B cell (primary cell): ENCODE results near the gene CIITA. TPM values are rescaled to one million over a fixed set of nuclear protein-coding genes. Genes with fewer than 3 reads are reported as not detected.

Experiments
- ATAC-seq: fragments of 200-7000 bp; cut with Tn5 transposase; one replicate; pipeline ENCODE4 v1.10.0; 2021; ENCODE audit warnings: low read depth, mild to moderate bottlenecking, moderate number of reproducible peaks, moderate library complexity
- CTCF ChIA-PET: fragments of 350-600 bp; sonication (Branson Sonifier 250); formaldehyde crosslinking; loops from one replicate; lab custom pipeline; 2021; ENCODE audit warnings: antibody characterized with exemption, inconsistent platforms; lab: Charles Lee
- POLR2A ChIA-PET: fragments of 350-600 bp; sonication (Branson Sonifier 250); formaldehyde crosslinking; loops from one replicate; lab custom pipeline; 2021; ENCODE audit warnings: antibody characterized with exemption; lab: Charles Lee
- DNase-seq: peaks from one replicate; pipeline ENCODE4 v3.0.0; 2013
- H2AFZ ChIP-seq: 2 replicates; pipeline ENCODE4 v1.6.1; 2012; ENCODE audit warnings: mild to moderate bottlenecking, low read depth, low read length; ENCODE audit not compliant: insufficient read depth, poor library complexity, severe bottlenecking
- H3K27ac ChIP-seq, 2 donors: 1 replicate in 1 of 2; 2 replicates in 1 of 2; pipeline ENCODE4 v1.5.1; 2012 to 2013; ENCODE audit warnings: low read length in 2 of 2, mild to moderate bottlenecking in 2 of 2, moderate library complexity in 1 of 2
- H3K27me3 ChIP-seq, 4 experiments: fragments of 200-600 bp in 1 of 4; sonication (generic) in 1 of 4; replicated peaks in 1 of 4; 1 replicate in 2 of 4; 2 replicates in 2 of 4; pipeline versions ENCODE4 v1.6.1 to v1.7.0; 2013 to 2016; ENCODE audit warnings: low read length in 3 of 4, mild to moderate bottlenecking in 2 of 4, mixed read lengths in 1 of 4, moderate library complexity in 1 of 4; ENCODE audit not compliant: insufficient read depth in 4 of 4, control insufficient read depth in 3 of 4; ENCODE audit errors: control extremely low read depth in 1 of 4
- H3K36me3 ChIP-seq, 2 experiments: replicated peaks in 1 of 2; 1 replicate in 1 of 2; 2 replicates in 1 of 2; pipeline versions ENCODE4 v1.6.1 to v1.7.1; 2013; ENCODE audit warnings: low read length in 1 of 2; ENCODE audit not compliant: insufficient read depth in 2 of 2, control insufficient read depth in 1 of 2; ENCODE audit errors: control extremely low read depth in 1 of 2, extremely low read depth in 1 of 2
- H3K4me1 ChIP-seq, 2 donors: fragments of 200-600 bp in 1 of 2; sonication (generic) in 1 of 2; 1 replicate in 1 of 2; 2 replicates in 1 of 2; pipeline versions ENCODE4 v1.5.1 to v1.6.1; 2013 to 2017; ENCODE audit warnings: low read length in 2 of 2; ENCODE audit not compliant: control insufficient read depth in 2 of 2, insufficient read depth in 2 of 2
- H3K4me2 ChIP-seq: replicated peaks from 2 replicates; pipeline ENCODE3; 2012; ENCODE audit warnings: mild to moderate bottlenecking, low read depth, low read length; ENCODE audit not compliant: poor library complexity, severe bottlenecking
- H3K4me3 ChIP-seq, 5 experiments: fragments of 200-600 bp in 1 of 5; sonication (generic) in 1 of 5; 1 replicate in 3 of 5; 2 replicates in 2 of 5; pipeline versions ENCODE4 v1.5.1 to v1.7.0; 2011 to 2016; ENCODE audit warnings: low read length in 4 of 5, mild to moderate bottlenecking in 4 of 5, low read depth in 2 of 5, control low read depth in 1 of 5, moderate library complexity in 1 of 5; ENCODE audit not compliant: insufficient read depth in 1 of 5; ENCODE audit errors: control extremely low read depth in 1 of 5, extremely low read depth in 1 of 5
- H3K79me2 ChIP-seq: fragments of 200-600 bp; sonication (generic); one replicate; pipeline ENCODE4 v1.6.0; 2016; ENCODE audit warnings: low read length; ENCODE audit not compliant: control insufficient read depth, insufficient read depth
- H3K9ac ChIP-seq: fragments of 200-600 bp; sonication (generic); 2 replicates; pipeline ENCODE4 v1.6.1; 2017; ENCODE audit warnings: mild to moderate bottlenecking, low read length, moderate library complexity
- H3K9me3 ChIP-seq, 3 donors: one replicate each; pipeline versions ENCODE4 v1.6.1 to v1.7.1; 2013; ENCODE audit warnings: low read length in 2 of 3; ENCODE audit not compliant: control insufficient read depth in 2 of 3, insufficient read depth in 1 of 3; ENCODE audit errors: control extremely low read depth in 1 of 3
- H4K20me1 ChIP-seq: 2 replicates; pipeline ENCODE4 v1.6.0; 2012; ENCODE audit warnings: mild to moderate bottlenecking, low read length; ENCODE audit not compliant: insufficient read depth, control insufficient read depth, poor library complexity, severe bottlenecking
- H3K27ac Mint-ChIP-seq: one replicate; pipeline ENCODE4 v1.8.0; 2021; ENCODE audit warnings: mixed read lengths
- H3K27me3 Mint-ChIP-seq: one replicate; pipeline ENCODE4 v1.8.0; 2021; ENCODE audit warnings: mixed read lengths
- H3K4me1 Mint-ChIP-seq: one replicate; pipeline ENCODE4 v1.8.0; 2021; ENCODE audit warnings: mixed read lengths
- H3K4me3 Mint-ChIP-seq: one replicate; pipeline ENCODE4 v1.8.0; 2021; ENCODE audit warnings: mixed read lengths
- H3K9me3 Mint-ChIP-seq: one replicate; pipeline ENCODE4 v1.8.0; 2022; ENCODE audit warnings: mixed read lengths; ENCODE audit not compliant: insufficient read depth
- CTCF ChIP-seq: fragments of 200-600 bp; IDR thresholded peaks from one replicate; pipeline ENCODE4 v1.8.0; 2022; ENCODE audit warnings: antibody characterized with exemption, mild to moderate bottlenecking
- EZH2 ChIP-seq: IDR thresholded peaks from 2 replicates; pipeline ENCODE4 v1.6.1; 2012; ENCODE audit warnings: borderline replicate concordance, low read depth, mild to moderate bottlenecking, moderate library complexity, low read length; ENCODE audit not compliant: insufficient read depth, poor library complexity, severe bottlenecking
- WGBS: methylation state at CpG from one replicate; pipeline ENCODE4 v1.1.5; 2013; ENCODE audit warnings: missing lambda C conversion rate; ENCODE audit not compliant: insufficient coverage; 5-methylcytosine and 5-hydroxymethylcytosine counted together
- intact Hi-C: fragments of 100-400 bp; cut with micrococcal nuclease; formaldehyde crosslinking; loops from one replicate; pipeline ENCODE4 v1.10.0; 2022
- polyA plus RNA-seq: library from polyadenylated mRNA; depleted of rRNA; stranded (reverse); fragments of >200 nt; gene quantifications from 2 replicates; pipeline ENCODE4 v1.2.3, GENCODE V29; 2012
- total RNA-seq, 2 donors: library from RNA; stranded (reverse); fragments of 120-200 nt in 1 of 2; gene quantifications; 1 replicate in 1 of 2; 2 replicates in 1 of 2; pipeline versions ENCODE4 v1.2.3 to v1.2.4, GENCODE V29; 2013 to 2022

The CIITA gene
- total and polyA plus RNA-seq, 2 donors (not counting 1 experiment from before 2014, with no cell fraction given), result 632 to 719 TPM

GRCh38 chr16:10827691-10828341 lies 49.2 kb upstream of the CIITA start:
- 97% methylated on average over 11 of the region's 11 CpGs for WGBS
- no peaks in the 10 kb centered on the region for H3K27me3 Mint-ChIP-seq
- H3K9me3 ChIP-seq, result peaks cover 0 to 2% (median 0%) of the 10 kb centered on the region in 3 donors
- peaks cover 35 to 37% of the 10 kb centered on the region in 2 donors for H3K4me1 ChIP-seq
- no peak for DNase-seq
- H3K9ac ChIP-seq, result no peak overlapping the region
- H3K4me3 Mint-ChIP-seq, result no peak overlapping the region
- ATAC-seq, result no peak
- no peaks in the 10 kb centered on the region for H3K9me3 Mint-ChIP-seq
- H3K36me3 ChIP-seq, result no peaks in the 10 kb centered on the region
- H4K20me1 ChIP-seq, result no peaks in the 10 kb centered on the region
- ChIA-PET CTCF (interaction anchor here (0.6 to 0.8 kb wide), 2 partner anchors 46 to 59 kb away, joined by 4 read pairs; no protein-coding TSS in a partner anchor), POLR2A (no interaction called here)
- H3K27ac ChIP-seq, result no peak overlapping the region
- H3K4me1 Mint-ChIP-seq, result peaks cover 40% of the 10 kb centered on the region
- peak overlapping the region; percentile 72 for H3K27ac Mint-ChIP-seq
- intact Hi-C loops, result no loop called here
- no peaks in the 10 kb centered on the region for H3K27me3 ChIP-seq
- peak overlapping the region; percentile 61 for H3K4me2 ChIP-seq
- H2AFZ ChIP-seq, result no peak overlapping the region
- no peaks in the 10 kb centered on the region for H3K79me2 ChIP-seq
- TF ChIP-seq EZH2, result no peak
- no peak for TF ChIP-seq CTCF
- H3K4me3 ChIP-seq, result no peak overlapping the region

GRCh38 chr16:10828851-10829366 lies 48.1 kb upstream of the CIITA start:
- Histone ChIP-seq H3K4me1 (peaks cover 41 to 48% of the 10 kb centered on the region in 2 donors), H3K79me2 (no peaks in the 10 kb centered on the region), H3K4me3 (peak overlapping the region in 1 of 5 experiments; percentile 11), H3K9me3 (peaks cover 0 to 4% (median 0%) of the 10 kb centered on the region in 3 donors), H3K4me2 (peak overlapping the region; percentile 61), H3K36me3 (no peaks in the 10 kb centered on the region), H4K20me1 (no peaks in the 10 kb centered on the region), H2AFZ (peak overlapping the region; percentile 61), H3K27ac (no peak overlapping the region), H3K9ac (no peak overlapping the region), H3K27me3 (no peaks in the 10 kb centered on the region)
- TF ChIP-seq EZH2 (no peak), CTCF (no peak)
- ATAC-seq, result peak; percentile 34
- DNase-seq, result peak; percentile 32
- peaks cover 47% of the 10 kb centered on the region for H3K4me1 Mint-ChIP-seq
- CTCF ChIA-PET, result interaction anchor here (1.0 kb wide), 1 partner anchor 314 kb away, joined by 3 read pairs; no protein-coding TSS in a partner anchor
- peak overlapping the region; percentile 72 for H3K27ac Mint-ChIP-seq
- 43% methylated on average over 15 of the region's 17 CpGs for WGBS
- H3K4me3 Mint-ChIP-seq, result peak overlapping the region; percentile 30
- H3K9me3 Mint-ChIP-seq, result no peaks in the 10 kb centered on the region
- POLR2A ChIA-PET, result interaction anchor here (0.5 to 0.7 kb wide), 2 partner anchors 9 to 13 kb away, joined by 5 to 7 read pairs; no protein-coding TSS in a partner anchor
- H3K27me3 Mint-ChIP-seq, result no peaks in the 10 kb centered on the region
- intact Hi-C loops, result no loop called here
